Umbilical cord (tissue), 2 donors: ENCODE results near the gene SLC28A2. TPM values are rescaled to one million over a fixed set of nuclear protein-coding genes. Genes with fewer than 3 reads are reported as not detected.

Experiments
- DNase-seq: peaks from one replicate; pipeline ENCODE4 v3.0.0-alpha.2; 2015; ENCODE audit warnings: low spot score
- total RNA-seq: library from RNA; depleted of rRNA; stranded (reverse); fragments of >200 nt; gene quantifications from one replicate; pipeline ENCODE4 v1.2.3, GENCODE V29; 2014; ENCODE audit warnings: low replicate concordance; ENCODE audit not compliant: insufficient read depth

The SLC28A2 gene
- total RNA-seq, 1 donor from 2014 or later, result not detected

DNA sequence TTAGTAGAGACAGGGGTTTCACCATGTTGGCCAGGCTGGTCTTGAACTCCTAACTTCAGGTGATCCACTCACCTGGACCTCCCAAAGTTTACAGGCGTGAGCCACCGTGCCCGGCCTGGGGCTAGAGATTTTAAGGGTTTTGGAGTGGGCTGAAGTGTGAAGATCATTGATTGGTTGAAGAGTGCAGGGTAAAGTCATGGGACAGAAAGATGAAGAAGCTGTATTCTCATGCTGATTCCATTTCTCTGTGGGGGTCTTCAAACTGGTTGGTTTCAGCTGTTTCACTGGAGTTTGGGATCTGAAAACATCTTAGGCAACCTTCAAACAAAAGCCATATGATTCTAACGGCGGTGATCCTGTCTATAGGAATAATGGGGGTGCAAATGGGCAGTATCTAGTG is 74.2 kb downstream of the SLC28A2 start:
- DNase-seq, result no peak

DNA sequence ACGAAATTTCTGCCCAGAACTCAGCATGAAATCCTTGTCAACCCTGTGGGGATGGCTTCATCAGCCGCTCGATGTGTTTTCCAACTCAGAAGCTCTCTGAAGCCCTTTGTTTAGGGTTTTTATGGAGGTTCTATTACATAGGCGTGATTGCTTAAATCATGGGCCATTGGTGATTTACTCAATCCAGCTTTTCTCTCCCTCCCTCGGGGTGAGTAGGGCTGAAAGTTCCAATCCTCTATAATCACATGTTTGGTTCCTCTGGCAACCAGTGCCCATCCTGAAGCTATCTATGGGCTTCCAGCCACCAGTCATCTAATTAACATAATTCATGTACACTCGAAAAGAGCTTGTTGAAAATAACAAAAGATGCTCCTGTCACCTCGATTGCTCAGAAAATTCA is 74.7 kb downstream of the SLC28A2 start:
- DNase-seq, result no peak

Other genes with a start within 250 kb of the SLC28A2 start
- gene SORD, start 229.0 kb upstream of the SLC28A2 start, total RNA-seq, result 9.4 TPM
- gene DUOX2, start 138.1 kb upstream of the SLC28A2 start, total RNA-seq, result 1.2 TPM
- gene DUOXA2, start 137.9 kb upstream of the SLC28A2 start, total RNA-seq, result 3.9 TPM
- gene DUOXA1, start 122.4 kb upstream of the SLC28A2 start, total RNA-seq, result 3.1 TPM
- 5.8 TPM for gene DUOX1, start 122.2 kb upstream of the SLC28A2 start, total RNA-seq
- 24.1 TPM for gene SHF, start 64.3 kb upstream of the SLC28A2 start, total RNA-seq
- 251 TPM for gene GATM, start 126.3 kb downstream of the SLC28A2 start, total RNA-seq